Hepatocyte (in vitro differentiated cells): ENCODE results near the gene DNAH5. TPM values are rescaled to one million over a fixed set of nuclear protein-coding genes. Genes with fewer than 3 reads are reported as not detected.

Experiments used
- DNase-seq: peaks from one replicate; pipeline ENCODE4 v3.0.0-alpha.2; 2016; ENCODE audit warnings: low spot score
- H2AFZ ChIP-seq: fragments of 200-600 bp; sonication (generic); 2 replicates; pipeline ENCODE4 v1.6.0; 2016; ENCODE audit warnings: antibody characterized with exemption, mild to moderate bottlenecking
- H3K27ac ChIP-seq: fragments of 200-600 bp; sonication (generic); 2 replicates; pipeline ENCODE4 v1.5.1; 2016; ENCODE audit warnings: mild to moderate bottlenecking
- H3K27me3 ChIP-seq: fragments of 200-600 bp; sonication (generic); 2 replicates; pipeline ENCODE4 v1.6.1; 2016
- H3K36me3 ChIP-seq: fragments of 200-600 bp; sonication (generic); replicated peaks from 2 replicates; pipeline ENCODE4 v1.5.1; 2016; ENCODE audit warnings: low read depth; ENCODE audit not compliant: insufficient read depth
- H3K4me1 ChIP-seq: fragments of 200-600 bp; sonication (generic); 2 replicates; pipeline ENCODE4 v1.5.1; 2016; ENCODE audit warnings: mild to moderate bottlenecking, moderate library complexity; ENCODE audit not compliant: insufficient read depth
- H3K4me2 ChIP-seq: fragments of 200-600 bp; sonication (generic); 2 replicates; pipeline ENCODE4 v1.6.0; 2016
- H3K4me3 ChIP-seq: fragments of 200-600 bp; sonication (generic); 2 replicates; pipeline ENCODE4 v1.5.1; 2016; ENCODE audit warnings: mild to moderate bottlenecking
- H3K79me2 ChIP-seq: fragments of 200-600 bp; sonication (generic); 2 replicates; pipeline ENCODE4 v1.6.0; 2017; ENCODE audit warnings: mild to moderate bottlenecking
- H3K9me2 ChIP-seq: fragments of 200-600 bp; sonication (generic); replicated peaks from 2 replicates; pipeline ENCODE4 v1.6.0; 2017; ENCODE audit warnings: mild to moderate bottlenecking; ENCODE audit not compliant: insufficient read depth
- H3K9me3 ChIP-seq: fragments of 200-600 bp; sonication (generic); 2 replicates; pipeline ENCODE4 v1.5.1; 2016; ENCODE audit warnings: low read depth, mild to moderate bottlenecking
- H4K20me1 ChIP-seq: fragments of 200-600 bp; sonication (generic); 2 replicates; pipeline ENCODE4 v1.6.0; 2016; ENCODE audit warnings: mild to moderate bottlenecking; ENCODE audit not compliant: insufficient read depth, poor library complexity, severe bottlenecking
- CTCF ChIP-seq: fragments of 200-600 bp; sonication (generic); IDR thresholded peaks from 2 replicates; pipeline ENCODE4 v1.5.1; 2016; ENCODE audit warnings: antibody characterized with exemption, mild to moderate bottlenecking; ENCODE audit not compliant: poor library complexity
- EZH2 ChIP-seq: fragments of 200-600 bp; sonication (generic); IDR thresholded peaks from 2 replicates; pipeline ENCODE4 v1.6.1; 2016; ENCODE audit warnings: antibody characterized with exemption, mild to moderate bottlenecking, borderline replicate concordance
- EZH2phosphoT487 ChIP-seq: fragments of 200-600 bp; sonication (generic); IDR thresholded peaks from one replicate; pipeline ENCODE4 v1.6.1; 2018; ENCODE audit warnings: antibody characterized with exemption, mild to moderate bottlenecking, low read depth, moderate library complexity; ENCODE audit not compliant: unreplicated experiment, severe bottlenecking
- WGBS: methylation state at CpG from one replicate; pipeline ENCODE4 v1.1.6; 2016; ENCODE audit warnings: low lambda C conversion rate; ENCODE audit errors: missing lambda C conversion rate; 5-methylcytosine and 5-hydroxymethylcytosine counted together
- polyA plus RNA-seq: library from polyadenylated mRNA; unstranded; fragments of >200 nt; fragmentation: Nextera tagmentation; extraction: Ambion mirVana; gene quantifications from 2 replicates; pipeline ENCODE4 v1.2.1, GENCODE V29; 2016
- total RNA-seq: library from RNA; depleted of rRNA; stranded (reverse); fragments of >200 nt; gene quantifications from 2 replicates; pipeline ENCODE4 v1.2.3, GENCODE V29; 2014

The DNAH5 gene
- total and polyA plus RNA-seq, 2 experiments from 2014 or later = 0.17 to 0.40 TPM

- Histone ChIP-seq H3K9me3 (no peaks in the 10 kb centered on the region), H4K20me1 (no peaks in the 10 kb centered on the region), H2AFZ (no peak overlapping the region), H3K27me3 (no peaks in the 10 kb centered on the region), H3K4me2 (no peak overlapping the region), H3K36me3 (no peaks in the 10 kb centered on the region), H3K9me2 (no peaks in the 10 kb centered on the region), H3K79me2 (no peaks in the 10 kb centered on the region), H3K4me1 (no peaks in the 10 kb centered on the region), H3K4me3 (no peak overlapping the region), H3K27ac (no peak overlapping the region)
- WGBS = 72% methylated on average over 1 of the region's 1 CpG
- TF ChIP-seq EZH2 (no peak), EZH2phosphoT487 (no peak), CTCF (no peak)
- no peak for DNase-seq
These were observed 173.4 kb downstream of the DNAH5 start for GRCh38 chr5:13771011-13771571.

GRCh38 chr5:13766236-13766635 is 178.3 kb downstream of the DNAH5 start:
- no peaks in the 10 kb centered on the region for H4K20me1 ChIP-seq
- no peak overlapping the region for H3K4me3 ChIP-seq
- TF ChIP-seq EZH2 (no peak), EZH2phosphoT487 (no peak), CTCF (no peak)
- H3K9me2 ChIP-seq = no peaks in the 10 kb centered on the region
- no peak overlapping the region for H3K4me2 ChIP-seq
- H3K79me2 ChIP-seq = no peaks in the 10 kb centered on the region
- H3K27me3 ChIP-seq = no peaks in the 10 kb centered on the region
- H3K4me1 ChIP-seq = no peaks in the 10 kb centered on the region
- no peaks in the 10 kb centered on the region for H3K9me3 ChIP-seq
- 81% methylated on average over 3 of the region's 3 CpGs for WGBS
- H3K27ac ChIP-seq = no peak overlapping the region
- no peaks in the 10 kb centered on the region for H3K36me3 ChIP-seq
- DNase-seq = no peak
- no peak overlapping the region for H2AFZ ChIP-seq

- Histone ChIP-seq H3K9me2 (no peaks in the 10 kb centered on the region), H3K9me3 (no peaks in the 10 kb centered on the region), H3K27me3 (no peaks in the 10 kb centered on the region), H3K36me3 (no peaks in the 10 kb centered on the region), H3K4me1 (no peaks in the 10 kb centered on the region), H3K4me3 (no peak overlapping the region), H4K20me1 (no peaks in the 10 kb centered on the region), H3K79me2 (no peaks in the 10 kb centered on the region), H3K4me2 (no peak overlapping the region), H3K27ac (no peak overlapping the region), H2AFZ (no peak overlapping the region)
- 77% methylated on average over 3 of the region's 3 CpGs for WGBS
- no peak for DNase-seq
- TF ChIP-seq CTCF = no peak
- no peak for TF ChIP-seq EZH2phosphoT487
- no peak for TF ChIP-seq EZH2
These were observed 180.8 kb downstream of the DNAH5 start for GRCh38 chr5:13763719-13764118.

- H3K79me2 ChIP-seq = no peaks in the 10 kb centered on the region
- H2AFZ ChIP-seq = no peak overlapping the region
- no peaks in the 10 kb centered on the region for H3K9me2 ChIP-seq
- H3K4me1 ChIP-seq = no peaks in the 10 kb centered on the region
- no peak overlapping the region for H3K4me3 ChIP-seq
- no peaks in the 10 kb centered on the region for H3K36me3 ChIP-seq
- DNase-seq = no peak
- H3K9me3 ChIP-seq = no peaks in the 10 kb centered on the region
- no peak overlapping the region for H3K27ac ChIP-seq
- 84% methylated on average over 6 of the region's 6 CpGs for WGBS
- TF ChIP-seq EZH2phosphoT487 = no peak
- TF ChIP-seq EZH2 = no peak
- TF ChIP-seq CTCF = no peak
- H4K20me1 ChIP-seq = no peaks in the 10 kb centered on the region
- no peak overlapping the region for H3K4me2 ChIP-seq
- no peaks in the 10 kb centered on the region for H3K27me3 ChIP-seq
These were observed 194.7 kb downstream of the DNAH5 start for GRCh38 chr5:13749766-13750165.
